ENCODE measurements around the gene LCN12. TPM values are rescaled to one million over a fixed set of nuclear protein-coding genes. Genes with fewer than 3 reads are reported as not detected.

The LCN12 gene
- polyA plus RNA-seq, 3 donors, result 13.1 to 18.8 (median 15.9) TPM

DNA sequence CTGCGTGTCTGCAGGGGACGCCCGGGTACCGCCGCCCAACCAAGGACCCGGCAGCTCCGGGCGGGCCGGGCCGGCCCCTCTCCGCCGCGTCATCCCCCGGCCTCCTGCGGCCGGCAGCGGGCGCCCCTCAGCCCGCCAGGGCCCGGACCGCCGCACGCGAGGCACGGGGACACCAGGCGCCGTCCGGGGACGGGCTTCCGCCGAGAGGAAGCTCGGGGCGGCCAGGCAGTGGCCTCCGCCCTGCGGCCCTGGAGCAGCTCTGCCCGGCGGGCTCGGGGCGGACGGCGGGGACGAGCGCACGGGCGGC is 7.9 kb upstream of the LCN12 start:
- DNase-seq (ENCODE audit: low read depth in 3 of 3, low spot score in 2 of 3), result no peak

DNA sequence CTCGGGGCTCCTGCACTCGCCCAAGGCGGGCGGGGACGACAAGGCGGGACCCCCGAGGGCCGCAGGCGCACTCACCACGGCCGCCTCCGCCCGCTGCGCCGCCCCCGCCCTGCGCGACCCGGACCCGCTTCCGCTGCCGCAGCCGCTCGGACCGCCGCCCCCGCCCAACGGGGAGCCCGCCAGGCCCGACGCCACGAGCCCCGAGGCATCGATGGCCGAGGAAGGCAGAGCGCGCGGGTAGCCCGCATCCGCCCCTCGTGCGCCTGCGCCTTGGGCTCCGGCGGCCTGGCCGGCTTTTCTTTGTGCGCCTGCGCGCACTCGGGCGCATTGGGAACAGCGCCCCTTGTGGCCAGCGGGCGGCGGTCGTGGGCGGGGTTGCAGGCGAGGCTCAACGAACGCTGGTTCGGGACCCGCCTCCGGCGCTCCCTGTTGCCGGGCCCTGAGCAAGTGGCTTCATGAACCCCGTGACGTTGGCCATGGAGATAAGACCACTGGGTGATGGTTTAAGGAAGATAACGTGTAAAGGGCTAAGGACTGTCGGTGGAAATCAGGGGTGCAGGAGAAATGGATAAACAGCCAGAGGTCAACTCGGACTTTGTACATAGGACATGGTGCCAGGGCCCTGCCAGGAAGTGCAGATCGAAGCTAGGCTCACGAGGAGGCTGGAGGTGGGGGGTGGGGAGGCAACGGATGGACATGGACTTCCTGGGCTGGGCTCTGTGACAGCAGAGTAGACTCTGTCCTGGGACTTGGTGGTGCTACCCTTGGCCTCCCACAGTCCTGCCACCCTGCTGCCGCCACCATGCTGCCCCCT is 7.3 kb upstream of the LCN12 start, which contains the start of the genes C8G and FBXW5:
Gene C8G (plus strand): TSS at position 725 of the 814 bp plus-strand sequence. CDS start 78 bp downstream, at position 803.
Gene FBXW5 (minus strand): TSS at position 220 of the 814 bp plus-strand sequence. CDS start 655 bp downstream, outside the sequence.
- peak; percentile 81 to 88 (median 87) for DNase-seq (ENCODE audit: low read depth in 3 of 3, low spot score in 2 of 3)

GRCh38 chr9:136945333-136946227 is 6.5 kb upstream of the LCN12 start:
- DNase-seq (ENCODE audit: low read depth in 3 of 3, low spot score in 2 of 3), result no peak

- DNase-seq (ENCODE audit: low read depth in 3 of 3, low spot score in 2 of 3), result no peak
Measured at GRCh38 chr9:136946228-136947027, 5.6 kb upstream of the LCN12 start.

- no peak for DNase-seq (ENCODE audit: low read depth in 3 of 3, low spot score in 2 of 3)
Measured at GRCh38 chr9:136947028-136947891, 4.8 kb upstream of the LCN12 start.

DNA sequence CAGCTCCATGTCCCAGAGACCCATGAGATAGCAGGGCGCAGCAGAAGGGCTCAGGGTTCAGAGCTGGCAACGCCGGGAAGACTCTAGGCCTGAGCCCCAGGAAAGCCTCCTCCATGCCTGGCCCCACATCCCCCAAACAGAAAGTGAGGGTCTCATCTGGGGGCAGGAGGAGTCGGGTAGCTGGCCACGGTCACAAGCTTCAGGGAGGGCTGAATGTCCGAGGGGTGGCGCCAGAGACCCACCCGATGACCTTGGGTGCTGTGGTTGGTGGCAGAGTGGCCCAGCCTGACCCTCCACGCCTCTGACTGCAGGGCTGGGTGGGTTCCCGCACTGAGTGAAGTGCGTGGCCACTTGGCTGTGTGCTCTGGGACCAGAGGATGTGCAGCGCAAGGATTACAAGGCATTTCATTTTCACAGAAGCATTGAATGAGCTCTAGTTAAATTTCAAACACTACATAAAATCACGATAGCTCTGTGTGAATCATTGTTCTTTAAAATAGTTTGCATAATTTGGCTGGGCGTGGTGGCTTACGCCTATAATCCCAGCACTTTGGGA is 4.0 kb upstream of the LCN12 start:
- no peak for DNase-seq (ENCODE audit: low read depth in 3 of 3, low spot score in 2 of 3)

GRCh38 chr9:136949239-136949816 is 2.7 kb upstream of the LCN12 start:
- DNase-seq (ENCODE audit: low read depth in 3 of 3, low spot score in 2 of 3), result no peak

DNA sequence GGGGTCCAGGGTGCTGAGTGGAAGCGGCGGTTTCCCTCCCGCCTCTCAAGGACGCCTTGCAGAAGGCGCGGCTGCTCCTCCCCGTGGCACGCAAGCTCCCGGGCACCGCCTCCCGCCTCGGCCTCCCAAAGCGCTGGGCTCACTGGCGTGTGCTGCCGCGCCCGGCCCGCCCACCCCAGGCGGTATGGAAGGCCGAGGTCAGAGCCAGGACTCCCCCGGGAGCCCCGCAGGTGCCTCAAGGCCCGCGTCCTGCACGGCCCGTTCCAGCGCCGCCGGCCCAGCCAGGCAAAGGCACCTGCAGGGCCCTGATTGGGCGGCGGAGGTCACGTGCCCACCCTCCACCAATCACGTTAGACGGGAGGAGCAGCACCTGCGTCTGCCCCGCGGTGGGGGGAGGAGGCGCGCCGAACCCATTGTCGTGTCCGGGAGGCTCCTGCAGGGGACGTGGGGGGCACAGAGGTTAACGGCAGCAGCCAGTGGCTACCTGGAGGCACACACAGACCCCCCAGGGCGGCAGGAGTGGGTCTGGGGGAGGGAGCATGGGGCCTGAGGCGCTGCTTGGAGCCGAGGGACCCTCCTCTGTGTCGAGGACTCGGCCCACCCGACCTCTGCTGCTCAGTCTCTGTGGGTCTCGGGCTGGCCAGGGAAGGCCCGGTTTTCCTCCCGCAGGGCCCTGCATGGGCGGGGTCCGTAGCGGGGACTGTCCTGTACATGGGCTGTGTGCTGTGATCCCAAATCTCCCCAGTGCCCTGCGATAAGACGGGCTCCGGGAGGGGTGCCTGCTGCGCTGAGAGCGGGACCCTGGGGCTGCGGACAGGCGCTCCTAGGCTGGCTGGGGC is 2.0 kb upstream of the LCN12 start:
- peak; percentile 67 to 87 (median 77) for DNase-seq (ENCODE audit: low read depth in 3 of 3, low spot score in 2 of 3)

- no peak for DNase-seq (ENCODE audit: low read depth in 3 of 3, low spot score in 2 of 3)
Measured at GRCh38 chr9:136950656-136951276, 1.3 kb upstream of the LCN12 start.

DNA sequence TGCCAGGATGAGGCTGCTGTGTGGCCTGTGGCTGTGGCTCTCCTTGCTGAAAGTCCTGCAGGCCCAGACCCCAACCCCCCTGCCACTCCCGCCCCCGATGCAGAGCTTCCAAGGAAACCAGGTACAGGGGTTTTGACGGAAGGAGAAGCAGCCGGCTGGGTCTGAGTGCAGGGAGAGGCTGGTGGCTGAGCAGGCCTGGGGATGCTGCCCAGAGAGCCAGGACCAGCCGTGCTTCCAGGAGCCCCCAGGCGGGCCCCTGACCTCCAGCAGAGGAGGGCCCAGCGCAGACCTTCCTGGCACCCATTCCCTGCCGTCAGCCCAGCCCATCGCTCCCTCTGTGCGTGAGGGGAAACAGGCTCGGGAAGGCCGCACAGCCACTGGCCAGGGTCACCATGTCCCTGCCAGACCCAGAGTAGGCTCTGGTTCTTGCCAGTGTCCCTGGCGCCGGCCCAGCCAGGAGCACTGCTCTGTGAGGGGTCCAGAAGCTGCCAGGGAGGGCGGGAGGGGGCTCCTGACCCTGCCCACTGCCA is 313 bp downstream of the LCN12 start:
- DNase-seq (ENCODE audit: low read depth in 3 of 3, low spot score in 2 of 3), result no peak

- DNase-seq (ENCODE audit: low read depth in 3 of 3, low spot score in 2 of 3), result no peak
Measured at GRCh38 chr9:136952876-136953770, 1.1 kb downstream of the LCN12 start.

DNA sequence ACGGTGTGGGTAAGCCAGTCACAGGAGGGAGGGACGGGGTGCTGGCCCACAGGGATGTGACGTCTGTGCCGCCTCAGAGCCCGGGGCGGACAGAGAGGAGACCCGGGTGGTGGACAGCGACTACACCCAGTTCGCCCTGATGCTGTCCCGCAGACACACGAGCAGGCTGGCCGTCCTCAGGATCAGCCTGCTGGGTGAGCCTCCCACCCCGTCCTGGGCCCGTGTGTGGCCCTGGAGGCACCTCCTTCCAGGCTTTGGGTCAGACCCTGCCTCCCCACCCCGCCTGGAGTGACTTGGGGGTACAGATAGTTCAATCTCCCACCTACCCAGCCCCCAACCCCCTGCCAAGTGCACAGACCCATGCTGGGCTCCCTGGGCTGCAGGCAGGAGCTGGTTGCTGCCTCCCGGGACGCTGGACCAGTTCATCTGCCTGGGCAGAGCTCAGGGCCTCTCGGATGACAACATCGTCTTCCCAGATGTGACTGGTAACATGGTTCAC is 1.7 kb downstream of the LCN12 start:
- no peak for DNase-seq (ENCODE audit: low read depth in 3 of 3, low spot score in 2 of 3)

GRCh38 chr9:136954270-136955083 is 2.4 kb downstream of the LCN12 start:
- DNase-seq (ENCODE audit: low read depth in 3 of 3, low spot score in 2 of 3), result no peak

DNA sequence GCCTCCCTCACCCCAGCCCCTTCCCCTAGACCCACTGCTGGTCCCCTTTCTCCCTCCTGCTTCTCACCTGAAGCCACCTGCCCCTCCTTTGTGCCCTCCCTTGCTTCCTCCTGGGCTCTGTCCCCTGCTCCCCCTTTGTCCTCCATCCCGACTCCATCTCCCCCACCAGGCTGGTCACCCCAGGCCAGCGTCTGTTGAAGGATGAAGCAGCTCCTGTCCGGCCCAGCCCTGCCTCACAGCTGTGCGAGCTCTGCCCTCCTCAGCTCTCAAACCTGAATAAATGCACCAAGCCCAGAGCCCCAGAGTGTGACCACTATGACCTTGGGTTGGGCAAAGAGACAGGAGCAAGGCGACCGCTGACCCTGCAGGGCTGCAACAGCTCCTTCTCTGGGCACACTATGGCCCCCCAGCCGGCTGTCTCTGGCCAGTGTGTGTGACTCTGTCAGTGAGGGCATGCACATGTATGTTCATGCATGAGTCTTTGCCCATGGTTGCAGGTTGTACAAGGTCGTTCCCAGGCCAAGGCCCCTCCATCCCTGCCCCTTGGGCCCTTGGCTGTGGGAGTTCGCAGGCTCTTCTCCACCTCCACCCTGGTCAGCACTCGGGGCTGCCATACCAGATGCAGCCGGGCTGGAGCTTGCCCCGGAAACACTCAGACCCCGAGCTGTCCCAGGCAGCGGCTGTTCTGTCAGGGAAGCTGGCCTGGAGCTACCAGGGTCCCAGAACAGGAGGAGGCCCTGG is 3.3 kb downstream of the LCN12 start:
- no peak for DNase-seq (ENCODE audit: low read depth in 3 of 3, low spot score in 2 of 3)

DNA sequence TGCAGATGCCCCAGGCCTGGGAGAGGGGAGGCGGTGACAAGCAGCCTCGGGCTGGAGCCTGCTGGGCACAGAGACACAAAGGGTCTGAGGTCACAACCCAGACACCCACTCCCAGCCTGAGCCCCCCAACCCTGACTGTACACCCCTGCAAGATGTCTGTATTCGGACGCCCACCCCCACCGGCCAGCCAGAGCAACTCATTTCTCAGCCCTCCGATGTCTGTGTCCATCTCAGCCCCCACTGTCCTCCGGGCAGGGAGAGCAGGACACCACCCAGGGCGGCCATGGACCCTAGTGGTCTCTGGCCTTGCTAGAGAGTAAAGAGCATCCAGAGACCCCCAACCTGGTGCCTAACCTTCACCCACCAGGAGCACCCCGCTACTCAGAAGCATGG is 3.9 kb downstream of the LCN12 start:
- no peak for DNase-seq (ENCODE audit: low read depth in 3 of 3, low spot score in 2 of 3)

Data from right renal cortex interstitium (tissue), 3 donors.